Gastroesophageal sphincter (tissue), 3 donors: ENCODE measurements around the gene C17orf67.

Experiments used
- CTCF ChIP-seq, 4 experiments: fragments of 200-600 bp in 2 of 4; fragments of 450-650 bp in 2 of 4; sonication (generic) in 1 of 4; IDR thresholded peaks; one replicate each; pipeline ENCODE4 v1.5.1; 2017 to 2019; ENCODE audit warnings: antibody characterized with exemption in 4 of 4, mild to moderate bottlenecking in 2 of 4, moderate library complexity in 2 of 4
- EP300 ChIP-seq: sonication (generic); formaldehyde crosslinking; IDR thresholded peaks from one replicate; pipeline ENCODE4 v1.6.1; 2017; ENCODE audit warnings: antibody characterized with exemption, mild to moderate bottlenecking

GRCh38 chr17:56849131-56849530 lies 15.4 kb upstream of the C17orf67 start:
- TF ChIP-seq CTCF (IDR thresholded peaks at IDR 0.05) (no peak), EP300 (no peak)
